GM12878 (cell line): ENCODE data around the gene NUMA1. TPM values are rescaled to one million over a fixed set of nuclear protein-coding genes. Genes with fewer than 3 reads are reported as not detected.

Experiments used
- ATF7 ChIP-seq: fragments of 450-650 bp; IDR thresholded peaks from 2 replicates; pipeline ENCODE4 v1.6.1; 2016; ENCODE audit warnings: low read depth, mild to moderate bottlenecking
- BRCA1 ChIP-seq: IDR thresholded peaks from 2 replicates; pipeline ENCODE4 v1.6.1; 2011; ENCODE audit warnings: low read depth, low read length, improper control_type of control experiment
- EED ChIP-seq: sonication (generic); IDR thresholded peaks from 2 replicates; pipeline ENCODE4 v1.6.1; 2016; ENCODE audit warnings: antibody characterized with exemption, low read depth
- IKZF1 ChIP-seq: fragments of 450-650 bp; conservative IDR thresholded peaks from 2 replicates; pipeline ENCODE4 v1.6.1; 2017; ENCODE audit warnings: antibody characterized with exemption, mild to moderate bottlenecking
- KLF5 ChIP-seq: fragments of 450-650 bp; IDR thresholded peaks from 2 replicates; pipeline ENCODE4 v1.6.1; 2014; ENCODE audit warnings: mild to moderate bottlenecking; ENCODE audit not compliant: partially characterized antibody
- MEF2A ChIP-seq: IDR thresholded peaks from 2 replicates; pipeline ENCODE4 v1.6.1; 2011; ENCODE audit warnings: low read depth, mild to moderate bottlenecking, low read length, moderate library complexity; ENCODE audit not compliant: insufficient read depth
- NR2C1 ChIP-seq: fragments of 450-650 bp; IDR thresholded peaks from 2 replicates; pipeline ENCODE4 v1.6.1; 2017; ENCODE audit warnings: antibody characterized with exemption, mild to moderate bottlenecking, moderate library complexity
- PAX5 ChIP-seq: IDR thresholded peaks from 2 replicates; pipeline ENCODE4 v1.6.1; 2011; ENCODE audit warnings: low read depth, low read length, borderline replicate concordance
- PML ChIP-seq: IDR thresholded peaks from 2 replicates; pipeline ENCODE4 v1.6.1; 2012; ENCODE audit warnings: low read length, inconsistent platforms
- RCOR1 ChIP-seq: conservative IDR thresholded peaks from 2 replicates; pipeline ENCODE4 v1.6.1; 2012; ENCODE audit warnings: low read depth, low read length, improper control_type of control experiment
- SIN3A ChIP-seq: IDR thresholded peaks from 2 replicates; pipeline ENCODE4 v1.6.1; 2012; ENCODE audit warnings: low read depth, low read length, improper control_type of control experiment
- ZSCAN29 ChIP-seq: fragments of 450-650 bp; IDR thresholded peaks from 2 replicates; pipeline ENCODE4 v1.6.1; 2017; ENCODE audit warnings: mild to moderate bottlenecking, moderate library complexity
- polyA plus RNA-seq, 11 experiments: library from polyadenylated mRNA; depleted of rRNA in 4 of 11; unstranded in 6 of 11; stranded (reverse) in 5 of 11; fragments of >200 nt; fragmentation: Nextera tagmentation in 4 of 11; fragmentation: Illumina TruSeq in 1 of 11; extraction: Ambion mirVana in 4 of 11; extraction: Trizol in 1 of 11; gene quantifications; 1 replicate in 1 of 11; 2 replicates in 10 of 11; pipeline versions ENCODE4 v1.2.1 to v1.2.3, GENCODE V29; 2011 to 2016; ENCODE audit warnings: inconsistent platforms in 2 of 11, missing spikeins in 2 of 11, low read depth in 1 of 11
- total RNA-seq, 4 experiments: library from RNA; depleted of rRNA in 3 of 4; stranded (reverse); fragments of >200 nt in 3 of 4; fragmentation: Illumina TruSeq in 1 of 4; extraction: Trizol in 1 of 4; gene quantifications; 2 replicates each; pipeline versions ENCODE4 v1.2.1 to v1.2.3, GENCODE V29; 2013 to 2021
- TF ChIP-seq, protein P1 (sequence below): IDR thresholded peaks from 2 replicates; pipeline ENCODE4 v1.6.1; 2011; ENCODE audit warnings: low read depth, mild to moderate bottlenecking, low read length, moderate library complexity, borderline replicate concordance; ENCODE audit errors: extremely low read depth
- TF ChIP-seq, protein P2 (sequence below): fragments of 450-650 bp; IDR thresholded peaks from 2 replicates; pipeline ENCODE4 v1.6.1; 2016; ENCODE audit warnings: mild to moderate bottlenecking
- TF ChIP-seq, protein P3 (sequence below): fragments of 450-650 bp; IDR thresholded peaks from 2 replicates; pipeline ENCODE4 v1.6.1; 2016; ENCODE audit warnings: mild to moderate bottlenecking, moderate library complexity, borderline replicate concordance
- TF ChIP-seq, protein P4 (sequence below): fragments of 450-650 bp; IDR thresholded peaks from 2 replicates; pipeline ENCODE4 v1.6.1; 2014; ENCODE audit warnings: mild to moderate bottlenecking
- TF ChIP-seq, protein P5 (sequence below): fragments of 150-350 bp; IDR thresholded peaks from 2 replicates; pipeline ENCODE4 v1.6.1; 2014; ENCODE audit warnings: mild to moderate bottlenecking, low read depth, low read length
- TF ChIP-seq, protein P6 (sequence below), 3 experiments: IDR thresholded peaks in 2 of 3; conservative IDR thresholded peaks in 1 of 3; 2 replicates each; pipeline ENCODE4 v1.5.1; 2011; ENCODE audit warnings: low read depth in 3 of 3, low read length in 3 of 3, mild to moderate bottlenecking in 3 of 3, control low read depth in 2 of 3, moderate library complexity in 2 of 3, inconsistent platforms in 1 of 3, mixed read lengths in 1 of 3; ENCODE audit not compliant: control insufficient read depth in 2 of 3, insufficient read depth in 1 of 3; ENCODE audit errors: extremely low read depth in 1 of 3

NUMA1 gene
- total and polyA plus RNA-seq, 10 of the 15 experiments (the other 5 are each of a cell fraction or from before 2014, with no cell fraction given): 5.5 to 111 (median 61.0) TPM

DNA sequence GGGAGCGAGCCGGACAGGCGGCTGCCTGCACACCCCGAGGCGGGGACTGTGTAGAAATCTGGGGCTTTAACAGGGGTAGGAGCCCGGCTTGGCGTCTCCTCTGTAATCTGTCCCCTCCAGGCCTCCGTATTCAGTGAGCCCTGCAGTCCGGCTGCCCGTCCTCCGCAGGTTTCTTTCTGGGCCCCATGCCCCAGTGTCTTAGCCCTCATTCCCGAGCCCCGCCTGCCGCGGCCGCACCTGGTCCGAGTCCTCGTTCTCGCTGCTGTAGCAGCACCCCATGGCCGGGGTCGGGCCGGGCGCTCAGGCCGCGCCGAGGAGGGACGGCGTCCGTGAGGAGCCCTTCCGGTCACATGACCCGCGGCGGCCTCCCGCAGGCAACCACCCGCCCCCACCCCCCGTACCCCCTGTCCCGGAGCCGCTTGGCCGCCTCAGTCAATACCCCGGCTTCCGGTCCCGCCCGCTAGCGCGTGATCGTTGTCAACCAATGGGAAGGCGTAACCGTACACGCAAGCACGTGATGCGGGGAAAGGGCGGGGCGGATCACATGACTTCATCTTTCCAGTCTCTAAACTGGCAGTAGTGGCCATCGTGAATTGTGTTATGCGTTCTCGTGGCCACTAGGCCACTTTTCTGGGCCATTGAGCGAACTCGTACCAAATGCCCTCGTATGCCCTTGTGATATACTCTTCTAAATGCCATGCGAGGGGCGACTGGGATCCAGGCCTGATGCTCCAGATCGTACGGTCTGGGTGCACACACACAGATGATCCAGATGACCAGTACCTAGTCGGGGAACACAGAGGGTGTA, 22.8 kb upstream of the NUMA1 start, which contains the start of gene LAMTOR1 (continued):
- TF ChIP-seq, protein P1, sequence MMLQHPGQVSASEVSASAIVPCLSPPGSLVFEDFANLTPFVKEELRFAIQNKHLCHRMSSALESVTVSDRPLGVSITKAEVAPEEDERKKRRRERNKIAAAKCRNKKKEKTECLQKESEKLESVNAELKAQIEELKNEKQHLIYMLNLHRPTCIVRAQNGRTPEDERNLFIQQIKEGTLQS: peak; percentile 96
- TF ChIP-seq RCOR1: 0 out of 2 replicates have a peak, but pooled peaks have one; percentile 12
- TF ChIP-seq ZSCAN29: no peak
- TF ChIP-seq, protein P2, sequence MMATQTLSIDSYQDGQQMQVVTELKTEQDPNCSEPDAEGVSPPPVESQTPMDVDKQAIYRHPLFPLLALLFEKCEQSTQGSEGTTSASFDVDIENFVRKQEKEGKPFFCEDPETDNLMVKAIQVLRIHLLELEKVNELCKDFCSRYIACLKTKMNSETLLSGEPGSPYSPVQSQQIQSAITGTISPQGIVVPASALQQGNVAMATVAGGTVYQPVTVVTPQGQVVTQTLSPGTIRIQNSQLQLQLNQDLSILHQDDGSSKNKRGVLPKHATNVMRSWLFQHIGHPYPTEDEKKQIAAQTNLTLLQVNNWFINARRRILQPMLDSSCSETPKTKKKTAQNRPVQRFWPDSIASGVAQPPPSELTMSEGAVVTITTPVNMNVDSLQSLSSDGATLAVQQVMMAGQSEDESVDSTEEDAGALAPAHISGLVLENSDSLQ: peak; percentile 54
- TF ChIP-seq, protein P3, sequence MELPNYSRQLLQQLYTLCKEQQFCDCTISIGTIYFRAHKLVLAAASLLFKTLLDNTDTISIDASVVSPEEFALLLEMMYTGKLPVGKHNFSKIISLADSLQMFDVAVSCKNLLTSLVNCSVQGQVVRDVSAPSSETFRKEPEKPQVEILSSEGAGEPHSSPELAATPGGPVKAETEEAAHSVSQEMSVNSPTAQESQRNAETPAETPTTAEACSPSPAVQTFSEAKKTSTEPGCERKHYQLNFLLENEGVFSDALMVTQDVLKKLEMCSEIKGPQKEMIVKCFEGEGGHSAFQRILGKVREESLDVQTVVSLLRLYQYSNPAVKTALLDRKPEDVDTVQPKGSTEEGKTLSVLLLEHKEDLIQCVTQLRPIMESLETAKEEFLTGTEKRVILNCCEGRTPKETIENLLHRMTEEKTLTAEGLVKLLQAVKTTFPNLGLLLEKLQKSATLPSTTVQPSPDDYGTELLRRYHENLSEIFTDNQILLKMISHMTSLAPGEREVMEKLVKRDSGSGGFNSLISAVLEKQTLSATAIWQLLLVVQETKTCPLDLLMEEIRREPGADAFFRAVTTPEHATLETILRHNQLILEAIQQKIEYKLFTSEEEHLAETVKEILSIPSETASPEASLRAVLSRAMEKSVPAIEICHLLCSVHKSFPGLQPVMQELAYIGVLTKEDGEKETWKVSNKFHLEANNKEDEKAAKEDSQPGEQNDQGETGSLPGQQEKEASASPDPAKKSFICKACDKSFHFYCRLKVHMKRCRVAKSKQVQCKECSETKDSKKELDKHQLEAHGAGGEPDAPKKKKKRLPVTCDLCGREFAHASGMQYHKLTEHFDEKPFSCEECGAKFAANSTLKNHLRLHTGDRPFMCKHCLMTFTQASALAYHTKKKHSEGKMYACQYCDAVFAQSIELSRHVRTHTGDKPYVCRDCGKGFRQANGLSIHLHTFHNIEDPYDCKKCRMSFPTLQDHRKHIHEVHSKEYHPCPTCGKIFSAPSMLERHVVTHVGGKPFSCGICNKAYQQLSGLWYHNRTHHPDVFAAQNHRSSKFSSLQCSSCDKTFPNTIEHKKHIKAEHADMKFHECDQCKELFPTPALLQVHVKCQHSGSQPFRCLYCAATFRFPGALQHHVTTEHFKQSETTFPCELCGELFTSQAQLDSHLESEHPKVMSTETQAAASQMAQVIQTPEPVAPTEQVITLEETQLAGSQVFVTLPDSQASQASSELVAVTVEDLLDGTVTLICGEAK: peak; percentile 86
- TF ChIP-seq EED: no peak
- peak; percentile 58; the same call in 1 of the 2 replicates for TF ChIP-seq NR2C1
- peak; percentile 76; the same call in 1 of the 2 replicates for TF ChIP-seq PAX5
- TF ChIP-seq IKZF1: peak; percentile 73
- TF ChIP-seq PML: peak; percentile 66
- TF ChIP-seq, protein P4, sequence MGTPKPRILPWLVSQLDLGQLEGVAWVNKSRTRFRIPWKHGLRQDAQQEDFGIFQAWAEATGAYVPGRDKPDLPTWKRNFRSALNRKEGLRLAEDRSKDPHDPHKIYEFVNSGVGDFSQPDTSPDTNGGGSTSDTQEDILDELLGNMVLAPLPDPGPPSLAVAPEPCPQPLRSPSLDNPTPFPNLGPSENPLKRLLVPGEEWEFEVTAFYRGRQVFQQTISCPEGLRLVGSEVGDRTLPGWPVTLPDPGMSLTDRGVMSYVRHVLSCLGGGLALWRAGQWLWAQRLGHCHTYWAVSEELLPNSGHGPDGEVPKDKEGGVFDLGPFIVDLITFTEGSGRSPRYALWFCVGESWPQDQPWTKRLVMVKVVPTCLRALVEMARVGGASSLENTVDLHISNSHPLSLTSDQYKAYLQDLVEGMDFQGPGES: peak; percentile 58; the same call in 1 of the 2 replicates
- 0 out of 2 replicates have a peak, but pooled peaks have one; percentile 13 for TF ChIP-seq MEF2A
- peak; percentile 59; the same call in 1 of the 2 replicates for TF ChIP-seq SIN3A
- TF ChIP-seq, protein P5, sequence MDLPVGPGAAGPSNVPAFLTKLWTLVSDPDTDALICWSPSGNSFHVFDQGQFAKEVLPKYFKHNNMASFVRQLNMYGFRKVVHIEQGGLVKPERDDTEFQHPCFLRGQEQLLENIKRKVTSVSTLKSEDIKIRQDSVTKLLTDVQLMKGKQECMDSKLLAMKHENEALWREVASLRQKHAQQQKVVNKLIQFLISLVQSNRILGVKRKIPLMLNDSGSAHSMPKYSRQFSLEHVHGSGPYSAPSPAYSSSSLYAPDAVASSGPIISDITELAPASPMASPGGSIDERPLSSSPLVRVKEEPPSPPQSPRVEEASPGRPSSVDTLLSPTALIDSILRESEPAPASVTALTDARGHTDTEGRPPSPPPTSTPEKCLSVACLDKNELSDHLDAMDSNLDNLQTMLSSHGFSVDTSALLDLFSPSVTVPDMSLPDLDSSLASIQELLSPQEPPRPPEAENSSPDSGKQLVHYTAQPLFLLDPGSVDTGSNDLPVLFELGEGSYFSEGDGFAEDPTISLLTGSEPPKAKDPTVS: no peak
- TF ChIP-seq, protein P6, sequence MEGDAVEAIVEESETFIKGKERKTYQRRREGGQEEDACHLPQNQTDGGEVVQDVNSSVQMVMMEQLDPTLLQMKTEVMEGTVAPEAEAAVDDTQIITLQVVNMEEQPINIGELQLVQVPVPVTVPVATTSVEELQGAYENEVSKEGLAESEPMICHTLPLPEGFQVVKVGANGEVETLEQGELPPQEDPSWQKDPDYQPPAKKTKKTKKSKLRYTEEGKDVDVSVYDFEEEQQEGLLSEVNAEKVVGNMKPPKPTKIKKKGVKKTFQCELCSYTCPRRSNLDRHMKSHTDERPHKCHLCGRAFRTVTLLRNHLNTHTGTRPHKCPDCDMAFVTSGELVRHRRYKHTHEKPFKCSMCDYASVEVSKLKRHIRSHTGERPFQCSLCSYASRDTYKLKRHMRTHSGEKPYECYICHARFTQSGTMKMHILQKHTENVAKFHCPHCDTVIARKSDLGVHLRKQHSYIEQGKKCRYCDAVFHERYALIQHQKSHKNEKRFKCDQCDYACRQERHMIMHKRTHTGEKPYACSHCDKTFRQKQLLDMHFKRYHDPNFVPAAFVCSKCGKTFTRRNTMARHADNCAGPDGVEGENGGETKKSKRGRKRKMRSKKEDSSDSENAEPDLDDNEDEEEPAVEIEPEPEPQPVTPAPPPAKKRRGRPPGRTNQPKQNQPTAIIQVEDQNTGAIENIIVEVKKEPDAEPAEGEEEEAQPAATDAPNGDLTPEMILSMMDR (IDR thresholded peaks at IDR 0.05 in 2 of 3, conservative IDR thresholded peaks at IDR 0.05 in 1 of 3; ENCODE audit: control insufficient read depth in 2 of 3, extremely low read depth in 1 of 3, insufficient read depth in 1 of 3, low read depth in 3 of 3, low read length in 3 of 3): peak; percentile 20 to 48 (median 40); a peak in 5 of 6 replicates
- peak; percentile 65 for TF ChIP-seq ATF7
- peak; percentile 64 for TF ChIP-seq KLF5
- TF ChIP-seq BRCA1: no peak
